ENCODE measurements around the gene PIK3C3.
"Not testable (repeated sequence)": the region's sequence is repeated elsewhere in the genome, so short reads cannot be mapped to it uniquely, and the experiment has no call there.

PIK3C3 gene

DNA sequence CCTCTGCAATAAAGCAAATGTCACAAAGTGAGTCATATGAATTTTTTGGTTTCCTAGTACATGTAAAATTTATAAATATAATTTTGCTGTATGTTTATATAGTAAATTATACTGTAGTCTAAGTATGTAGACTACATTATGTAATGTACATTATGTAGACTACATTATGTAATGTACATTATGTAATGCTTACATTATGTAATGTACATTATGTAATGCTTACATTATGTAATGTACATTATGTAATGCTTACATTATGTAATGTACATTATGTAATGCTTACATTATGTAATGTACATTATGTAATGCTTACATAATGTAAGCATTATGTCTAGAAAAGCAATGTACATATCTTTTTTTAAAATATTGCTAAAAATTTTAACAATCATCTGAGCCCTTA is 54.4 kb downstream of the PIK3C3 start:
- not testable (repeated sequence) for H2BK120ac ChIP-seq (ENCODE audit: low read depth, low read length); H3K4me2 ChIP-seq (ENCODE audit: insufficient read depth, low read length, poor library complexity, severe bottlenecking)

DNA sequence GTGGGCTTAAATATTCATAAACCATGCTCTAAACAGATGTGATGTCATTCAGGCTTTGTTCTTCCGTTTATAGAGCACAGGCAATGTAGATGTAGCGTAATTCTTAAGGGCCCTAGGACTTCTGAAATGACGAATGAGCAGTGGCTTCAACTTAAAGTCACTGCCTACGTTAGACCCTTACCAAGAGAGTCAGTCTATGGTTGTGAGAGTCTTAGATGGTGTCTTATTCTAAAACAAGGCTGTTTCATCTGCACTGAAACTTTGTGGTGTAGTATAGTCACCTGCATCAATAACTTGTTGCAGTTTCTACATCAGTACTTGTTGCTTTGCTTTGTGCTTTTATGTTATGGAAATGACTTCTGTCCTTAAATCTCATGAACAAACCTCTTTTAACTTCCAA is 56.0 kb downstream of the PIK3C3 start:
- H3K27me3 ChIP-seq (ENCODE audit: control insufficient read depth in 3 of 3, insufficient read depth in 3 of 3, low read depth in 1 of 3, low read length in 3 of 3): no peaks in the 10 kb centered on the region
- no peak overlapping the region for H4K91ac ChIP-seq (ENCODE audit: low read depth, low read length, poor library complexity)
- no peak overlapping the region for H3K4ac ChIP-seq (ENCODE audit: low read length)
- no peak overlapping the region for H2BK5ac ChIP-seq (ENCODE audit: low read length)
- H2AFZ ChIP-seq (ENCODE audit: low read length): no peak overlapping the region
- no peak overlapping the region for H3K27ac ChIP-seq (replicated peaks; ENCODE audit: low read length)
- no peak overlapping the region for H3K14ac ChIP-seq (ENCODE audit: low read length)
- no peak overlapping the region for H2BK12ac ChIP-seq (ENCODE audit: low read length)
- peaks cover 0 to 90% of the 10 kb centered on the region in 2 donors for H3K36me3 ChIP-seq (replicated peaks in 1 of 2; ENCODE audit: control insufficient read depth in 2 of 2, insufficient read depth in 2 of 2, low read length in 2 of 2)
- no peak overlapping the region for H2AK5ac ChIP-seq (ENCODE audit: low read depth, low read length)
- no peaks in the 10 kb centered on the region for H3K4me1 ChIP-seq (ENCODE audit: control insufficient read depth in 2 of 2, insufficient read depth in 1 of 2, low read depth in 1 of 2, low read length in 2 of 2)
- no CpG with 5 or more reads among the region's 4 CpGs for WGBS, 2 donors (ENCODE audit: extremely low coverage in 2 of 2, insufficient read length in 2 of 2, insufficient replicate concordance in 1 of 2)
- no peak overlapping the region for H3K4me3 ChIP-seq (ENCODE audit: low read length in 2 of 2)
- no peaks in the 10 kb centered on the region for H3K79me1 ChIP-seq (ENCODE audit: low read depth, low read length)
- no peak overlapping the region for H3K4me2 ChIP-seq (ENCODE audit: insufficient read depth, low read length, poor library complexity, severe bottlenecking)
- no peak overlapping the region for H2BK15ac ChIP-seq (ENCODE audit: low read length)
- no peak overlapping the region for H2BK120ac ChIP-seq (ENCODE audit: low read depth, low read length)
- no peak overlapping the region for H3K23ac ChIP-seq (ENCODE audit: low read depth, low read length, poor library complexity)
- H3K18ac ChIP-seq (ENCODE audit: low read length): no peak overlapping the region
- H3K9me3 ChIP-seq (replicated peaks in 1 of 2; ENCODE audit: control insufficient read depth in 2 of 2, insufficient read depth in 1 of 2, low read depth in 1 of 2, low read length in 2 of 2): no peaks in the 10 kb centered on the region
- H3K9ac ChIP-seq (ENCODE audit: low read depth, low read length, poor library complexity): no peak overlapping the region
- no peak overlapping the region for H4K8ac ChIP-seq (ENCODE audit: low read depth, low read length)
- DNase-seq (ENCODE audit: low spot score): no peak

More for the DNA sequence above, 54.4 kb downstream of the PIK3C3 start:
- H4K91ac ChIP-seq (ENCODE audit: low read depth, low read length, poor library complexity); H2BK5ac ChIP-seq (ENCODE audit: low read length); H4K8ac ChIP-seq (ENCODE audit: low read depth, low read length); H2AFZ ChIP-seq (ENCODE audit: low read length); H3K4ac ChIP-seq (ENCODE audit: low read length); DNase-seq (ENCODE audit: low spot score); H3K27me3 ChIP-seq (ENCODE audit: control insufficient read depth in 3 of 3, insufficient read depth in 3 of 3, low read depth in 1 of 3, low read length in 3 of 3); H3K9ac ChIP-seq (ENCODE audit: low read depth, low read length, poor library complexity); H3K27ac ChIP-seq (replicated peaks; ENCODE audit: low read length); H2BK15ac ChIP-seq (ENCODE audit: low read length); H2BK12ac ChIP-seq (ENCODE audit: low read length); H3K14ac ChIP-seq (ENCODE audit: low read length); H3K23ac ChIP-seq (ENCODE audit: low read depth, low read length, poor library complexity); H2AK5ac ChIP-seq (ENCODE audit: low read depth, low read length); H3K4me3 ChIP-seq (ENCODE audit: low read length in 2 of 2); H3K79me1 ChIP-seq (ENCODE audit: low read depth, low read length); H3K18ac ChIP-seq (ENCODE audit: low read length); H3K4me1 ChIP-seq (ENCODE audit: control insufficient read depth in 2 of 2, insufficient read depth in 1 of 2, low read depth in 1 of 2, low read length in 2 of 2); H3K9me3 ChIP-seq (replicated peaks in 1 of 2; ENCODE audit: control insufficient read depth in 2 of 2, insufficient read depth in 1 of 2, low read depth in 1 of 2, low read length in 2 of 2): not testable (repeated sequence)
- H3K36me3 ChIP-seq (replicated peaks in 1 of 2; ENCODE audit: control insufficient read depth in 2 of 2, insufficient read depth in 2 of 2, low read length in 2 of 2): peaks cover 1 to 90% of the 10 kb centered on the region in 2 donors

- Histone ChIP-seq H4K8ac (ENCODE audit: low read depth, low read length) (no peak overlapping the region), H2BK12ac (ENCODE audit: low read length) (no peak overlapping the region), H3K23ac (ENCODE audit: low read depth, low read length, poor library complexity) (no peak overlapping the region), H3K79me1 (ENCODE audit: low read depth, low read length) (no peaks in the 10 kb centered on the region), H3K4me1 (ENCODE audit: control insufficient read depth in 2 of 2, insufficient read depth in 1 of 2, low read depth in 1 of 2, low read length in 2 of 2) (no peaks in the 10 kb centered on the region), H3K9me3 (replicated peaks in 1 of 2; ENCODE audit: control insufficient read depth in 2 of 2, insufficient read depth in 1 of 2, low read depth in 1 of 2, low read length in 2 of 2) (no peaks in the 10 kb centered on the region), H3K9ac (ENCODE audit: low read depth, low read length, poor library complexity) (no peak overlapping the region), H4K91ac (ENCODE audit: low read depth, low read length, poor library complexity) (no peak overlapping the region), H2BK120ac (ENCODE audit: low read depth, low read length) (no peak overlapping the region), H2BK5ac (ENCODE audit: low read length) (no peak overlapping the region), H3K18ac (ENCODE audit: low read length) (no peak overlapping the region), H3K4ac (ENCODE audit: low read length) (no peak overlapping the region), H2BK15ac (ENCODE audit: low read length) (no peak overlapping the region), H2AFZ (ENCODE audit: low read length) (no peak overlapping the region), H3K4me2 (ENCODE audit: insufficient read depth, low read length, poor library complexity, severe bottlenecking) (no peak overlapping the region), H3K4me3 (ENCODE audit: low read length in 2 of 2) (no peak overlapping the region), H3K27ac (replicated peaks; ENCODE audit: low read length) (no peak overlapping the region), H3K14ac (ENCODE audit: low read length) (no peak overlapping the region), H3K27me3 (ENCODE audit: control insufficient read depth in 3 of 3, insufficient read depth in 3 of 3, low read depth in 1 of 3, low read length in 3 of 3) (no peaks in the 10 kb centered on the region), H2AK5ac (ENCODE audit: low read depth, low read length) (no peak overlapping the region), H3K36me3 (replicated peaks in 1 of 2; ENCODE audit: control insufficient read depth in 2 of 2, insufficient read depth in 2 of 2, low read length in 2 of 2) (peaks cover 0 to 74% of the 10 kb centered on the region in 2 donors)
- no peak for DNase-seq (ENCODE audit: low spot score)
- WGBS, 2 donors (ENCODE audit: extremely low coverage in 2 of 2, insufficient read length in 2 of 2, insufficient replicate concordance in 1 of 2): no CpG with 5 or more reads among the region's 4 CpGs
Observed at GRCh38 chr18:42018831-42019230, 63.8 kb downstream of the PIK3C3 start.

GRCh38 chr18:42024131-42024530 is 69.1 kb downstream of the PIK3C3 start:
- Histone ChIP-seq H3K4me1 (ENCODE audit: control insufficient read depth in 2 of 2, insufficient read depth in 1 of 2, low read depth in 1 of 2, low read length in 2 of 2) (no peaks in the 10 kb centered on the region), H4K91ac (ENCODE audit: low read depth, low read length, poor library complexity) (no peak overlapping the region), H2BK5ac (ENCODE audit: low read length) (no peak overlapping the region), H2AK5ac (ENCODE audit: low read depth, low read length) (no peak overlapping the region), H3K4me3 (ENCODE audit: low read length in 2 of 2) (no peak overlapping the region), H2AFZ (ENCODE audit: low read length) (no peak overlapping the region), H3K36me3 (replicated peaks in 1 of 2; ENCODE audit: control insufficient read depth in 2 of 2, insufficient read depth in 2 of 2, low read length in 2 of 2) (peaks cover 0 to 45% of the 10 kb centered on the region in 2 donors), H3K9me3 (replicated peaks in 1 of 2; ENCODE audit: control insufficient read depth in 2 of 2, insufficient read depth in 1 of 2, low read depth in 1 of 2, low read length in 2 of 2) (no peaks in the 10 kb centered on the region), H3K18ac (ENCODE audit: low read length) (no peak overlapping the region), H3K14ac (ENCODE audit: low read length) (no peak overlapping the region), H3K23ac (ENCODE audit: low read depth, low read length, poor library complexity) (no peak overlapping the region), H4K8ac (ENCODE audit: low read depth, low read length) (no peak overlapping the region), H3K4ac (ENCODE audit: low read length) (no peak overlapping the region), H3K4me2 (ENCODE audit: insufficient read depth, low read length, poor library complexity, severe bottlenecking) (no peak overlapping the region), H3K27me3 (ENCODE audit: control insufficient read depth in 3 of 3, insufficient read depth in 3 of 3, low read depth in 1 of 3, low read length in 3 of 3) (no peaks in the 10 kb centered on the region), H2BK12ac (ENCODE audit: low read length) (no peak overlapping the region), H3K27ac (replicated peaks; ENCODE audit: low read length) (no peak overlapping the region), H2BK120ac (ENCODE audit: low read depth, low read length) (no peak overlapping the region), H3K9ac (ENCODE audit: low read depth, low read length, poor library complexity) (no peak overlapping the region), H2BK15ac (ENCODE audit: low read length) (no peak overlapping the region), H3K79me1 (ENCODE audit: low read depth, low read length) (no peaks in the 10 kb centered on the region)
- no CpG with 5 or more reads among the region's 1 CpG for WGBS, 2 donors (ENCODE audit: extremely low coverage in 2 of 2, insufficient read length in 2 of 2, insufficient replicate concordance in 1 of 2)
- no peak for DNase-seq (ENCODE audit: low spot score)

Measured in neuronal stem cell (in vitro differentiated cells).